Activated CD4-positive, alpha-beta memory T cell treated with anti-CD3 and anti-CD28 coated beads, Interleukin-2, amount 10 ng/mL, durations not matched to agents 7 days and 5 days (primary cell): ENCODE results near the gene DCAF15. TPM values are rescaled to one million over a fixed set of nuclear protein-coding genes. Genes with fewer than 3 reads are reported as not detected.
"Not testable (repeated sequence)": the region's sequence is repeated elsewhere in the genome, so short reads cannot be mapped to it uniquely, and the experiment has no call there.

ENCODE experiments used
- CTCF ChIA-PET: fragments of 350-600 bp; sonication (Branson Sonifier 250); formaldehyde crosslinking; loops from one replicate; lab custom pipeline; 2021; ENCODE audit warnings: antibody characterized with exemption, inconsistent platforms; lab: Charles Lee
- POLR2A ChIA-PET: fragments of 350-600 bp; sonication (Branson Sonifier 250); formaldehyde crosslinking; loops from one replicate; lab custom pipeline; 2021; ENCODE audit warnings: antibody characterized with exemption; lab: Charles Lee
- DNase-seq: peaks from one replicate; pipeline ENCODE4 v3.0.0-alpha.2; 2020
- H3K27ac Mint-ChIP-seq: one replicate; pipeline ENCODE4 v1.8.0; 2021; ENCODE audit warnings: mild to moderate bottlenecking, mixed read lengths
- H3K27me3 Mint-ChIP-seq: one replicate; pipeline ENCODE4 v1.8.0; 2021; ENCODE audit warnings: mixed read lengths
- H3K36me3 Mint-ChIP-seq: one replicate; pipeline ENCODE4 v1.8.0; 2021; ENCODE audit warnings: low read depth, mixed read lengths
- H3K4me1 Mint-ChIP-seq: one replicate; pipeline ENCODE4 v1.8.0; 2021; ENCODE audit warnings: mixed read lengths
- H3K4me3 Mint-ChIP-seq: one replicate; pipeline ENCODE4 v1.8.0; 2021; ENCODE audit warnings: mild to moderate bottlenecking, mixed read lengths
- H3K9me3 Mint-ChIP-seq: one replicate; pipeline ENCODE4 v1.8.0; 2021; ENCODE audit warnings: mixed read lengths
- total RNA-seq, 2 experiments: library from RNA; stranded (reverse); gene quantifications; one replicate each; pipeline ENCODE4 v1.2.3, GENCODE V29; 2021

Gene DCAF15
- total RNA-seq, 2 experiments from 2014 or later, result 76.2 to 78.4 TPM

GRCh38 chr19:13920524-13920923 is 31.8 kb upstream of the DCAF15 start:
- Mint-ChIP-seq H3K27ac (no peak overlapping the region), H3K36me3 (peaks cover 47% of the 10 kb centered on the region), H3K4me3 (no peak overlapping the region), H3K9me3 (peaks cover 4% of the 10 kb centered on the region), H3K27me3 (no peaks in the 10 kb centered on the region), H3K4me1 (no peaks in the 10 kb centered on the region)
- no peak for DNase-seq
- ChIA-PET POLR2A (interaction anchor here (0.7 to 1.3 kb wide), 3 partner anchors 9 to 111 kb away, joined by 3 to 5 read pairs (median 3); partner anchors contain the start of gene IL27RA), CTCF (interaction anchor here (1.4 to 1.7 kb wide), 2 partner anchors 18 to 216 kb away, joined by 4 read pairs; partner anchors contain the start of gene ASF1B)

DNA sequence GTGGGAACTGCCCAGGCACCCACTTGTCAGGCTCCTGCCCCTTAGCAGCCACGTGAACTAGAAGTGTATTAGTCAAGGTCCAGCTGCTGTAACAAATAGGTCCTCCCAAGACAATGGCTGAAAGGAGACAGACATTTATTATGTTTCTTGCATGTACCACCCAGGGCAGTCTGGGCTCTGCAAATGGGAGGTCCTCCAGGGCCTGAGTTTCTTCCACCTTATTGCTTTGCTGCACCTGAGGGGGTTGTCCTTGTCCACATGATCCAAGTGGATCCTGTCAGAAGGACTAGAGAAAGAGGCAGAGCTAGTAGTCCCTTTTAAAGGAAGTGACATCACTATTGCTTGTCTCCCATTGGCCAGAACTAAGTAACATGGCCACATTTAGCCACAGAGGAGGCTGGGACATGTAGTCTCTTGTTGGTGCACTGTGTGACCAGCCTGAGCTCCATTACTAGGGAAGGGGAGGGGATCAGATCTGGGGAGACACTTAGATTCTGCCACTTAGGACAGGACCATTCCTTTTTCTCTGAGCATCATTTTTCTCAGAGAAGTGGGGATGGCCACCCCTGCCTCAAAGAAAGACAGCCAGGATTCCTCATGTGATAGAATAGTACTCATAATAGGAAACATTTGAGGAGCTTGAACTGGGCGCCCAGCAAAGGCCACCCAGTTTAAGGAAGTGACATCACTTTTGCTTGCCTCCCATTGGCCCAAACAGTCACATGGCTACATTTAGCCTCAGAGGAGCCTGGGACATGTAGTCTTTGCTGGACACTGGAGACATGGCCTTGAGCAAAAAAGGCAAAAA is 31.2 kb upstream of the DCAF15 start:
- no peaks in the 10 kb centered on the region for H3K27me3 Mint-ChIP-seq
- H3K4me3 Mint-ChIP-seq, result no peak overlapping the region
- peaks cover 49% of the 10 kb centered on the region for H3K36me3 Mint-ChIP-seq
- peaks cover 3% of the 10 kb centered on the region for H3K4me1 Mint-ChIP-seq
- ChIA-PET CTCF (interaction anchor here (0.6 to 1.7 kb wide), 3 partner anchors 10 to 216 kb away, joined by 3 to 4 read pairs (median 4); partner anchors contain the start of gene ASF1B), POLR2A (interaction anchor here (0.7 to 1.3 kb wide), 3 partner anchors 10 to 110 kb away, joined by 3 to 5 read pairs (median 3); partner anchors contain the start of gene IL27RA)
- H3K27ac Mint-ChIP-seq, result no peak overlapping the region
- peaks cover 4% of the 10 kb centered on the region for H3K9me3 Mint-ChIP-seq
- peak; percentile 46 for DNase-seq

DNA sequence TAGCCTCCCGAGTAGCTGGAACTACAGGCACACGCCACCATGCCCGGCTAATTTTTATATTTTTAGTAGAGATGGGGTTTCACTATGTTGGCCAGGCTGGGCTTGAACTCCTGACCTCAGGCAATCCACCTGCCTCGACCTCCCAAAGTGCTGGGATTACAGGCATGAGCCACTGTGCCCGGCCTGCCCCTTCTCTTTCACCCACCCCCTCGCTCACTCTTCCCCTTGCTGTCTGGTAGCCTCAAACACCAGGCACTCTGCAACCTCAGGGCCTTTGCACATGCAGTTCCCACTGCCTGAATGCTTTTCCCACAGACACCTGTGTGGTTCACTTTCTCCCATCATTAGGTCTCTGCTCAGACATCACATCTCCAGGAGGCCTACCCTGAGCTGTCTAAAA is 30.2 kb upstream of the DCAF15 start:
- H3K36me3 Mint-ChIP-seq, result peaks cover 56% of the 10 kb centered on the region
- H3K9me3 Mint-ChIP-seq, H3K27me3 Mint-ChIP-seq, H3K4me3 Mint-ChIP-seq, POLR2A ChIA-PET, DNase-seq, H3K27ac Mint-ChIP-seq: not testable (repeated sequence)
- CTCF ChIA-PET, result interaction anchor here (1.7 kb wide), 1 partner anchor 215 kb away, joined by 4 read pairs; the partner anchor contains the start of gene ASF1B
- H3K4me1 Mint-ChIP-seq, result peaks cover 11% of the 10 kb centered on the region

DNA sequence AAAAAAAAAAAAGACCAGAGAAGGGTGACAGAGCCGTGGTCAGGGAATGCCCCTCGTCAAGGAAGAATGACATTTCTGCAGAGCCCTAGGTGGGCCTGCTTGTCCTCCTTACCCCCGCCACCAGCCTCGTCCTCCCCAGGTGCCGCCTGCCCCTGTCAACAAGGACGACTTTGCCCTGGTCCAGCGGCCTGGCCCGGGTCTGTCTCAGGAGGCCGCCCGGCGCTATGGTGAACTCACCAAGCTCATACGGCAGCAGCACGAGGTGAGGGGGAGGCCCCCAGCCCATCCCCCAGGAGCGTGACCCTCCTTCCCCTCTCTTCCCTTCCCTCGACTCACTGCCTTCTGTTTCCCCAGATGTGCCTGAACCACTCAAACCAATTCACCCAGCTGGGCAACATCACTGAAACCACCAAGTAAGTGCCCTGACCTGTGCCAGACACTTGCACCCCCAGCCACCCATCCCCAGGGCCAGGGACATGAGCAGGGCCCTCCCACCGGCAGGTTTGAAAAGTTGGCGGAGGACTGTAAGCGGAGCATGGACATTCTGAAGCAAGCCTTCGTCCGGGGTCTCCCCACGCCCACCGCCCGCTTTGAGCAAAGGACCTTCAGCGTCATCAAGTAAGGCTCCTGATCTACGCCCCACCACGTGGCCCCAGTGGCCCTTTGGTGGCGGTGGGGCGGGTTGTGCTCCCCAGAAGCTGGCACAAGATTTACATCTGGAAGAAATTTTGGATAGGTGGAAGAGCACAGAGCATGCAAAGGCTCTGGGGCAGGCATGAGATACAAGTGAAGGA is 28.9 kb upstream of the DCAF15 start:
- H3K27me3 Mint-ChIP-seq, result no peaks in the 10 kb centered on the region
- DNase-seq, result no peak
- peaks cover 4% of the 10 kb centered on the region for H3K9me3 Mint-ChIP-seq
- CTCF ChIA-PET, result no interaction called here
- no peak overlapping the region for H3K27ac Mint-ChIP-seq
- POLR2A ChIA-PET, result no interaction called here
- peaks cover 57% of the 10 kb centered on the region for H3K36me3 Mint-ChIP-seq
- no peak overlapping the region for H3K4me3 Mint-ChIP-seq
- H3K4me1 Mint-ChIP-seq, result peaks cover 12% of the 10 kb centered on the region

DNA sequence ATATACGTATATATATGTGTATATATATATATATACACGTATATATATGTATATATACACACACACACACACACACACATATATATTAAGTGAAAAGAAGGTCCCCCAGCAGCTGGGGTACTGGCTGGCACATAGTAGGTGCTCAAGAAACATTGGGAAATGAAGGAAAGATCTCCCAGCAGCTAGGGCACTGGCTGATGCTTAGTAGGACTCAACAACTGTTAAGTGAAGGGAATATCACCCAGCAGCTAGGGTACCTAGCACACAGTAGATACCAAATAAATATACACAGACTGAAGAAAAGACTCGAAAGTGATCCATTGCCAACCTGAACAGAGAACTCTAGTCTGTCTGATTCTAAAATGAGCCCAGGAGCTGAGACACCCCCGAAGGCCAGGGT is 26.3 kb upstream of the DCAF15 start:
- H3K4me3 Mint-ChIP-seq, result no peak overlapping the region
- peaks cover 12% of the 10 kb centered on the region for H3K4me1 Mint-ChIP-seq
- POLR2A ChIA-PET, result no interaction called here
- H3K27ac Mint-ChIP-seq, result peak overlapping the region; percentile 45
- DNase-seq, result no peak
- peaks cover 42% of the 10 kb centered on the region for H3K36me3 Mint-ChIP-seq
- no peaks in the 10 kb centered on the region for H3K27me3 Mint-ChIP-seq
- H3K9me3 Mint-ChIP-seq, result peaks cover 3% of the 10 kb centered on the region
- CTCF ChIA-PET, result interaction anchor here (0.5 to 1.6 kb wide), 2 partner anchors 9 to 152 kb away, joined by 3 read pairs; no protein-coding TSS in a partner anchor

DNA sequence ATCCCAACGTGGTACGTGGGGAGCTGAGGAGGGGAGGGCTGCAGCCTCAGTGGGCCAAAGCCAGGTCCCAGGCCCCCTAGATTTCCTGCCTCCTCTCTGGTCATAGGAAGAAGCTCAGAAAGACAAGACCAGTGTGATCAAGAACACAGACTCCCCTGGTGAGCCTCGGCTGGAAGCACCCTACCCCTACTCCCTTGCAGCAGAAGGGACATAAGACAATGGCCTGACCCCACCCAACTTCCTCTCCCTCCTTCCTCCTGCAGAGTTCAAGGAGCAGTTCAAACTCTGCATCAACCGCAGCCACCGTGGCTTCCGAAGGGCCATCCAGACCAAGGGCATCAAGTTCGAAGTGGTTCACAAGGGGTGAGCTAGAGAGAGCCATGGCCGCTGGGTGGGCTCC is 25.6 kb upstream of the DCAF15 start:
- CTCF ChIA-PET, result interaction anchor here (1.6 kb wide), 1 partner anchor 10 kb away, joined by 3 read pairs; no protein-coding TSS in a partner anchor
- no peak for DNase-seq
- H3K4me1 Mint-ChIP-seq, result peaks cover 12% of the 10 kb centered on the region
- peak overlapping the region; percentile 40 for H3K27ac Mint-ChIP-seq
- H3K36me3 Mint-ChIP-seq, result peaks cover 35% of the 10 kb centered on the region
- H3K27me3 Mint-ChIP-seq, result no peaks in the 10 kb centered on the region
- no peaks in the 10 kb centered on the region for H3K9me3 Mint-ChIP-seq
- H3K4me3 Mint-ChIP-seq, result no peak overlapping the region
- POLR2A ChIA-PET, result no interaction called here

DNA sequence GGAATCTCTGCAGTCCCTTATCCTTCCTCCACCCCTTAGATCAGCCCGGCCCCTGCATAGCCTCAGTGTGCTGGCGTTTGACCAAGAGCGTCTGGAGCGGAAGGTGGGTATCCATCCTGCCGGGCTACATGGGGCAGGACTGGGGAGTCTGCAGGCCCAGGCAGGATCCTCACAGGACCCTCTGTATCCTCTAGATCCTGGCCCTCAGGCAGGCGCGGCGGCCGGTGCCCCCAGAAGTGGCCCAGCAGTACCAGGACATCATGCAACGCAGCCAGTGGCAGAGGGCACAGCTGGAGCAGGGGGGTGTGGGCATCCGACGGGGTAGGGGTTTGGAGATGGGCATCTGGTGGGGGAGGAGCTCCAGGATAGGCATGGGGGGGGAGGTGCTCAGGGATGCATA is 23.0 kb upstream of the DCAF15 start:
- H3K9me3 Mint-ChIP-seq, result no peaks in the 10 kb centered on the region
- H3K27me3 Mint-ChIP-seq, result peaks cover under 1% of the 10 kb centered on the region
- H3K4me1 Mint-ChIP-seq, result peaks cover 12% of the 10 kb centered on the region
- H3K36me3 Mint-ChIP-seq, result peaks cover 20% of the 10 kb centered on the region
- H3K4me3 Mint-ChIP-seq, result no peak overlapping the region
- H3K27ac Mint-ChIP-seq, result no peak overlapping the region
- ChIA-PET POLR2A (no interaction called here), CTCF (no interaction called here)
- no peak for DNase-seq

GRCh38 chr19:13929956-13930355 is 22.4 kb upstream of the DCAF15 start:
- no peak for DNase-seq
- Mint-ChIP-seq H3K4me1 (peaks cover 12% of the 10 kb centered on the region), H3K4me3 (no peak overlapping the region), H3K9me3 (no peaks in the 10 kb centered on the region), H3K27me3 (peaks cover 5% of the 10 kb centered on the region), H3K36me3 (peaks cover 17% of the 10 kb centered on the region), H3K27ac (no peak overlapping the region)
- CTCF ChIA-PET, result no interaction called here
- POLR2A ChIA-PET, result no interaction called here

DNA sequence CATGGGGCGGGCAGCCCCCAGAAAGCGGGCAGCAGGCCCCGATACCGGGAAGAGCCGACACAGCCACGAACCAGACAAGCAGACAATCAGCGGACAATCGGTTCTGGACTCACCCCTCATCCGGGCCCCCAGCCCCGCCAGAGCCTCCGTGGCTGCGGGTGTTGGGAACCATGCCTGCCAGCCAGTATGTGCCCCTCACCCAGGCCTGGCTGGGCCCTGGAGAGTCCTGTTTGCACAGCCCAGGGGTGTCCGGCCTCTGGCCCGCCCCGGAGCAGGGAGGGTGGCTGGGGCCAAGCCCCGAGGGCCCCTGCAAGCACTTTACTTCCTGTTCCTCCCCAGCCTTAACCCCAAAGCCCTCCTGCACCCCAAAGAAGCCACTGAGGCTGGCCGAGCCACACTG is 21.9 kb upstream of the DCAF15 start:
- Mint-ChIP-seq H3K4me1 (peaks cover 12% of the 10 kb centered on the region), H3K4me3 (no peak overlapping the region), H3K27ac (no peak overlapping the region), H3K27me3 (peaks cover 5% of the 10 kb centered on the region), H3K36me3 (peaks cover 15% of the 10 kb centered on the region), H3K9me3 (no peaks in the 10 kb centered on the region)
- DNase-seq, result no peak
- CTCF ChIA-PET, result no interaction called here
- POLR2A ChIA-PET, result no interaction called here

DNA sequence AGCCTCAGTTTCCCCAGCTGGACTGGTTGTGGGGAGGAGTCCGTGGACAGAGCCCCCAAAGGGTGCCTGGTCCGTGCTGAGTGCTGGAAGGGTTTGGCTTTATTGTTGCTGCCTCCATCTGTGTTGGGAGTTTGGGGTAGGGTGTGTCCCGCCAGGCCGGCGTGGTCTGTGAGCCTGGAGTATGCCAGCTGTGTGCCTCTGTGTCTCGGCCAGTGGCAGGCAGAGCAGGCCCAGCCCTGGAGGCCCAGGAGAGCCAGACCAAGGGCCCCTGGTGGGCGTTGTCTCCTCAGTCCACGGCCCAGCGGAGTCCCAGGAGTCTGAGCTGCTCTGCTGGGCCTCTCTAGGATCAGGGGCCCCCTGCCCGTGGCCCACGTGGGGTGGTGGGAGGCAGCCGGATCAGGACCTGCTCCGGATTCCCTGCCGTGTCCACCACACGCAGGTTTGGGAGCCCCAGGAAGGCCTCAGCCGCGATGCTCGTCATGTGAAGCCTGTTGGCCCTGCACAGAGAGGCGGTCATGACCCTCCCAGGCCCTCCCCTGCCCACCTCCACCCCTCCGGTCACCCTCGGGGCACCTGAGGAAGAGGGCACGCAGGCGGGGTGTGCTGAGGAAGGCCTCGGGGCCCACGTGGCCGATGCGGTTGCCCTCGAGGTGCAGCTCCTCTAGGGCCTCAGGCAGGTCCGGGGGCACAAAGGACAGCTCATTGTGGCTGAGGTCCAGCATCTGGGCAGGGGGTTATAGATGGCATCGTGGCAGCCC is 20.7 kb upstream of the DCAF15 start:
- Mint-ChIP-seq H3K4me1 (peaks cover 9% of the 10 kb centered on the region), H3K36me3 (peaks cover 11% of the 10 kb centered on the region), H3K4me3 (no peak overlapping the region), H3K27ac (no peak overlapping the region), H3K9me3 (no peaks in the 10 kb centered on the region), H3K27me3 (peaks cover 5% of the 10 kb centered on the region)
- CTCF ChIA-PET, result no interaction called here
- POLR2A ChIA-PET, result no interaction called here
- DNase-seq, result no peak

DNA sequence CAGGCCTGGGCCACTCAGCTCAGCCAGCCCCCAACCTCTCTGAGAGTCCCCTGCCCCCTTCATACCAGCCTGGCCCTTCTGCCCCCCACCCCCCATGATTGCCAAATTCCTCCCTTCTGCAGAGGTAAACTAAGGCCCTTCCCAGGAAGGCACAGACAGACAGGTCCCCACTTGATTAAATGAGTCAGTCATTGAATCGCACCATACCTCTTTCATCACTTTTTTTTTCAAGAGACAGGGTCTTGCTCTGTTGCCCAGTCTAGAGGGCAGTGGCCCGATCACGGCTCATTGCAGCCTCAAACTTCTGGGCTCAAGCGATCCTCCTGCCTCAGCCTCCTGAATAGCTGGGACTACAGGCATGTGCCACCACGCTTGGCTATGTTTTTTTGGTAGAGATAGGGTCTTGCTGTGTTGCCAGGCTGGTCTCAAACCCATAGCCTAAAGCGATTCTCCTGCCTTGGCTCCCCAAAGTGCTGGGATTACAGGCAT is 20.1 kb upstream of the DCAF15 start:
- Mint-ChIP-seq H3K27ac (no peak overlapping the region), H3K4me3 (no peak overlapping the region), H3K9me3 (no peaks in the 10 kb centered on the region), H3K36me3 (peaks cover 6% of the 10 kb centered on the region), H3K27me3 (peaks cover 5% of the 10 kb centered on the region), H3K4me1 (peaks cover 2% of the 10 kb centered on the region)
- CTCF ChIA-PET, result interaction anchor here (0.9 kb wide), 1 partner anchor 140 kb away, joined by 3 read pairs; the partner anchor contains the start of gene MISP3
- DNase-seq, result no peak
- POLR2A ChIA-PET, result no interaction called here

GRCh38 chr19:13932911-13933393 is 19.4 kb upstream of the DCAF15 start:
- Mint-ChIP-seq H3K27me3 (peaks cover 7% of the 10 kb centered on the region), H3K9me3 (no peaks in the 10 kb centered on the region), H3K36me3 (peaks cover 6% of the 10 kb centered on the region), H3K4me1 (peaks cover 3% of the 10 kb centered on the region), H3K4me3 (no peak overlapping the region), H3K27ac (no peak overlapping the region)
- no peak for DNase-seq
- CTCF ChIA-PET, result interaction anchor here (0.9 kb wide), 1 partner anchor 139 kb away, joined by 3 read pairs; the partner anchor contains the start of gene MISP3
- POLR2A ChIA-PET, result interaction anchor here (1.2 kb wide), 1 partner anchor 54 kb away, joined by 3 read pairs; no protein-coding TSS in a partner anchor
